Raji (cell line): Measurements from ENCODE around the gene KLRK1.

ENCODE experiments used
- POLR2A ChIP-seq: IDR thresholded peaks from 2 replicates; pipeline ENCODE4 v1.6.1; 2011; ENCODE audit warnings: low read depth, low read length, control low read depth; ENCODE audit not compliant: insufficient read depth

The KLRK1 gene

DNA sequence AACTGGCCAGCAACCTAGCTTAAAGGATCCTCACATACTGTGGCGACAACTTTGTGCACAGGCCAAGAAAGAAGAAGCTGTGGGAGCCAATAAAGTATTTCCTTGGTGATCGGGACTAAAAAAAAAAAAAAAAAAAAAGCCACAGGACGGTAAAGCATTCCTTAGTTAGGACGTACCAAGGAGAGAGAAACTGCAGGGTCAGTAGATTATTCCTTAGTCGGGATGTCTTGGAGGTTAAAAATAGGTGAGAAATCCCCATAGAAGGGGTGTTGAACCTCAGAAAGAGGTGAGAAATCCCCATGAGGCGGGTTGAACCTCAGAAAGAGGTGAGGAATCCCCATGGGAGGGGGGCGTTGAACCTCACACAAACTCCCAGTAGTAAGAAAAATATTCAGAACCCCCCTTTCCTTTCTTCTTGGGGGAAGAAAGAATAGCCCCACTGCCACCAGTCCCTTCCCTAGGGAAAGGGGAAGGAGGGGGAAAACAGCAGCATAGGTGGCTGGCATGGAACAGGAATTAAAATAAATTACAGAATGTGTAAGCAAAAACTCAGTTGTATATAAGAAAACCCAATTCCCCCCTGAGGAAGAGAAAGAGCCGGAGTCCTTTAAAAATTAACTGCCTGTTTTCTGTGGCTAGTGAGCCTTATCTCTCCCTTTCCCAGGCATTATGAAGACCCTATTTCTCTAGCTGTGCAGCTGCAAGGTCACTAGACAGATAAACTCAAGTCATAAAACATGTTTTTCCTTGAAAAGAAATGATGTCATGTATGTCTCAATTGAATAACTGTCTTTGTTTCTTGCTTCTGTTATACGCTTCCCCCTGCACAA, 26.8 kb downstream of the KLRK1 start:
- TF ChIP-seq POLR2A: no peak

DNA sequence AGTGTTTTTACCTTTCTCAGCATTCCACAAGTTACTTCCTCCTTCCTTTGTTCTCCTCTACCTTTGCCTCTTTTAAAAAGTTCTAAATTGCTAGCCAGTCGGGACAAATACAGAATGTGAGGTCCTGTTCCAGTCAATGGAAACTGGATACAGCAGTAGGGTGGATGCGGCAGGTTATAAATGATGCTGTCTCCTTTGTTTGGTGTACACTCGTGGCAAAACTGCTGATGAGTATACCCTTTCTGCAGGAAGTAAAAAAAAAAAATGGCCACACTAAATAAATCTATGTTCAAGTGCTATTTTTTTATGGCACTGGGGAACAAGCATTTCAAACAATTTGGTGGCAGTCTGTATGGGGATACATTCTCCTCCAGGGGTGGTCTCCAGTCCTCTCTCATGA, 27.5 kb downstream of the KLRK1 start:
- no peak for TF ChIP-seq POLR2A

GRCh38 chr12:10361622-10362021, 28.2 kb downstream of the KLRK1 start:
- no peak for TF ChIP-seq POLR2A

DNA sequence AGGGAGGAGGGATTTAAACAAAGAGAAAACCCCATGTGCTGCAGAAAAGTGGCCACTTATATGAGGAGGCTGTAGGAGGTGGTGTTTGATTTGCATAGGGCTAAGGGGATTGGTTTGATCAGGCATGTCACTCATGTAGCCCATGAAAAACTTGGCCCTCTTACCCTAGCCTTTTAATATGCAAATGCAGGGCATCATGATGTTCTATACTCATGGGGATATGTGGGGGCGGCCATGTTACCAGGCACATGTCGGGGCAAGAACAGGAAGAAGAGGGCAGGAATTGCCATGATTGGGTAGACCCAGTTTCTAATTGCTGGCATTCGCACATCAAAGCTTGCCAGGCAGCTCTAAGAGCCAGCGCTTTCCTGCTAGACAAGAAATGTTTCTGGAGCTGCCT, 28.8 kb downstream of the KLRK1 start:
- TF ChIP-seq POLR2A: no peak

- no peak for TF ChIP-seq POLR2A
These were observed 30.9 kb downstream of the KLRK1 start for GRCh38 chr12:10358969-10359368.

- TF ChIP-seq POLR2A: no peak
These were observed 31.7 kb downstream of the KLRK1 start for GRCh38 chr12:10358131-10358530.

DNA sequence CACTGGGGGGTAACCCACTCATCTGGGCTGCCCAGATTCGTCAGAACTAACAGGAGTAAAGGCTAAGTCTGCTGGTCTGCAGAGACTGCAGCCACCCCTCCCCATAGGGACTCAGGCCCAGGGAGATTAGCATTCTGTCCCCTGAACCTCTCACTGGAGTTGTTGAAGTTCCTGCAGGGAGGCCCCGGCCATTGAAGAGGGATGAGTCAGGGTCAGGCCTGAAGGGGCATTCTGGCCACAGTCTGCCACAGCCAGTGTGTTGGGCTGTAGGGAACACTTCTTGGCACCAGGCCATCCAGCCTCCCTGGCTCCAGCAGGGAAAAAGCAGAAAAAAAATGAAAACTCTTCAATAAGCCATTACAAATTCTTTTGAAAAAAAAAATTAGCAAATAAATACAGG, 35.3 kb downstream of the KLRK1 start:
- no peak for TF ChIP-seq POLR2A

DNA sequence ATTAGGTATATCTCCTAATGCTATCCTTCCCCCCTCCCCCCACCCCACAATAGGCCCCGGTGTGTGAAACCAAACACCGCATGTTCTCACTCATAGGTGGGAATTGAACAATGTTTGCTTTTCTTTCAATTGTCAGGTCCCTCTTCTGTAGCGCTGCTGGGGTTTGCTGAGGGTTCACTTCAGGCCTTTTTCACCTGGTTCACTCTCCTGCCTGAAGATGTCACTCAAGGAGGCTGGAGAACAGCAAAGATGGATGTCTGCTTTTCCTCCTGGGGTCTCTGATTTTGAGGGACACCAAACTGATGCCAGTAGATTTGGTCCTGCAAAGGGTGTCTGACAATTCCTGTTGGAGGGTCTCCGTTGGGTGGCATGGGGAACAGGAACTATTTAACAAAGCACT, 35.8 kb downstream of the KLRK1 start:
- TF ChIP-seq POLR2A: no peak

GRCh38 chr12:10341892-10342509, 47.8 kb downstream of the KLRK1 start:
- no peak for TF ChIP-seq POLR2A

GRCh38 chr12:10339053-10339840, 50.6 kb downstream of the KLRK1 start:
- no peak for TF ChIP-seq POLR2A

DNA sequence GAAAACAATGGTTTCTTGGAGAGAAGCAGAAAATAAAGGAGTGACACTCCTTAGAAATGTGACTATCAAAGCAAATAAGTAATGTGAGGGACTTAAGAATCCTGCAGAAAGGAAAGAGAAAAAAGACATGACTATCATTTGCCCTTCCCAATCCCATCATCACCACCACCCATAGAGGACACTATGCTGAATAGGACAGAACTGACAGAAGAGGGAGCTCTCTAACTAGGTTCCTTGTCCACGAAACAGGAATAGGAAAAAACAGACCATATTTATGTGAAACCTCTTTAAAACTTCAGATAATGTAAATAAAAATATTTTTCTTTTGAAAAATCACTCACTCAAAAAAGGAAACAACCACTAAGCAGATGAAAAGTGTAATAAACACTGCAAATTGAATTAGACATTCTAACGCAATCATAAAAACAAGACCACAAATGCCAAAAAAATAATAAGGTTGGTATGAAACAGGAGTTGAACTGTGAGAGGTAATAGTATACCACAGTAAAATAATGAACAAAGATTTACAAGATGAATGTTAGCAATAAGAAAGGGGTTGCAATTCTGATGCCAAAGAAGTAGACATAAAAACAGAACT, 58.1 kb downstream of the KLRK1 start:
- TF ChIP-seq POLR2A: no peak
